Trophoblast cell (in vitro differentiated cells and primary cell): ENCODE results near the gene TARBP1.
A peak's percentile ranks its signal among the peaks of the same experiment; 100 is the strongest.

ENCODE experiments used
- DNase-seq, 2 donors: peaks; one replicate each; pipeline ENCODE4 v3.0.0-alpha.2; 2016
- H2AFZ ChIP-seq: 2 replicates; pipeline ENCODE4 v1.6.1; 2013; ENCODE audit warnings: low read length, moderate library complexity, mild to moderate bottlenecking; ENCODE audit not compliant: insufficient read depth, poor library complexity
- H2AK5ac ChIP-seq: 2 replicates; pipeline ENCODE4 v1.6.1; 2013; ENCODE audit warnings: mild to moderate bottlenecking, low read length
- H2BK120ac ChIP-seq: 2 replicates; pipeline ENCODE4 v1.6.1; 2013; ENCODE audit warnings: low read length, mild to moderate bottlenecking, moderate library complexity; ENCODE audit not compliant: insufficient read depth, poor library complexity
- H2BK12ac ChIP-seq: 2 replicates; pipeline ENCODE4 v1.6.1; 2013; ENCODE audit warnings: mild to moderate bottlenecking, low read length, moderate library complexity
- H2BK5ac ChIP-seq: 2 replicates; pipeline ENCODE4 v1.6.1; 2013; ENCODE audit warnings: low read length, low read depth, moderate library complexity, mild to moderate bottlenecking; ENCODE audit not compliant: poor library complexity
- H3K14ac ChIP-seq: 2 replicates; pipeline ENCODE4 v1.6.1; 2013; ENCODE audit warnings: mild to moderate bottlenecking, low read length
- H3K18ac ChIP-seq: 2 replicates; pipeline ENCODE4 v1.6.1; 2013; ENCODE audit warnings: mild to moderate bottlenecking, low read length
- H3K23ac ChIP-seq: 2 replicates; pipeline ENCODE4 v1.6.1; 2013; ENCODE audit warnings: low read length
- H3K27ac ChIP-seq: 2 replicates; pipeline ENCODE4 v1.5.1; 2013; ENCODE audit warnings: low read depth, mild to moderate bottlenecking, inconsistent platforms, low read length, moderate library complexity
- H3K27me3 ChIP-seq: 2 replicates; pipeline ENCODE4 v1.6.1; 2013; ENCODE audit warnings: inconsistent platforms, mild to moderate bottlenecking, low read length, moderate library complexity; ENCODE audit not compliant: insufficient read depth
- H3K36me3 ChIP-seq, 2 experiments: 1 replicate in 1 of 2; 2 replicates in 1 of 2; pipeline ENCODE4 v1.6.1; 2013; ENCODE audit warnings: low read length in 2 of 2, mild to moderate bottlenecking in 2 of 2, moderate library complexity in 1 of 2; ENCODE audit not compliant: insufficient read depth in 2 of 2, control insufficient read depth in 1 of 2
- H3K4ac ChIP-seq: 2 replicates; pipeline ENCODE4 v1.6.1; 2013; ENCODE audit warnings: low read depth, mild to moderate bottlenecking, low read length, moderate library complexity
- H3K4me1 ChIP-seq, 2 experiments: 1 replicate in 1 of 2; 2 replicates in 1 of 2; pipeline ENCODE4 v1.6.1; 2013; ENCODE audit warnings: low read length in 2 of 2, mild to moderate bottlenecking in 2 of 2, moderate library complexity in 1 of 2; ENCODE audit not compliant: insufficient read depth in 2 of 2, control insufficient read depth in 1 of 2
- H3K4me2 ChIP-seq: 2 replicates; pipeline ENCODE4 v1.6.1; 2013; ENCODE audit warnings: inconsistent platforms, mild to moderate bottlenecking, low read length, moderate library complexity
- H3K4me3 ChIP-seq: 2 replicates; pipeline ENCODE4 v1.5.1; 2013; ENCODE audit warnings: mild to moderate bottlenecking, low read depth, low read length, inconsistent platforms
- H3K79me1 ChIP-seq: one replicate; pipeline ENCODE4 v1.6.1; 2013; ENCODE audit warnings: low read length
- H3K79me2 ChIP-seq: 2 replicates; pipeline ENCODE4 v1.6.1; 2013; ENCODE audit warnings: low read length, mild to moderate bottlenecking; ENCODE audit not compliant: control insufficient read depth, insufficient read depth, poor library complexity
- H3K9ac ChIP-seq: 2 replicates; pipeline ENCODE4 v1.6.1; 2013; ENCODE audit warnings: mild to moderate bottlenecking, low read length
- H3K9me3 ChIP-seq: 2 replicates; pipeline ENCODE4 v1.6.1; 2013; ENCODE audit warnings: low read depth, mild to moderate bottlenecking, control low read depth, inconsistent platforms, low read length; ENCODE audit not compliant: insufficient read depth
- H4K12ac ChIP-seq: 2 replicates; pipeline ENCODE4 v1.6.1; 2013; ENCODE audit warnings: low read depth, mild to moderate bottlenecking, low read length, moderate library complexity
- H4K8ac ChIP-seq: 2 replicates; pipeline ENCODE4 v1.6.1; 2013; ENCODE audit warnings: low read depth, mild to moderate bottlenecking, low read length, moderate library complexity
- H4K91ac ChIP-seq: one replicate; pipeline ENCODE4 v1.6.1; 2013; ENCODE audit warnings: low read depth, mild to moderate bottlenecking, low read length, moderate library complexity
- WGBS: extraction: QIAGEN DNeasy Blood & Tissue Kit; methylation state at CpG from one replicate; pipeline ENCODE4 v1.1.7; 2013; ENCODE audit warnings: missing lambda C conversion rate; ENCODE audit not compliant: insufficient read length, insufficient coverage; ENCODE audit errors: extremely low coverage; 5-methylcytosine and 5-hydroxymethylcytosine counted together

TARBP1 gene

DNA sequence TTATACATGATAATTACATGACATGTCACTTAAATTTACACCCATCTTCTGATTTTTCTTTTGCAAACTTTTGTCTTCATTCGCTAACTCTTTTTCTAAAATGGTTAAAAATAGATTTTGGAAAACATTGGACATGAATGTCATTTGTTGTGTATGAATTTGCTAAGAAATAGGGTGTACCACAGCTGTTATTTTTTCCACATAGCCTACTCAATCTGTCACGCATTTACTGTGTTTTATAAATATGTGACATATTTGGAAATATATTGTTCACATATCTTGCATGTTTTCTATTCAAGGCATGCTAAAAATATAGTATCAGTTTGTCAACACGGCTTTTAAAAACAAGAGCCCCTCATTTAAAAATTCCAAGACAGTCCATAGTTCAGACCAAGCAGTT is 47.9 kb upstream of the TARBP1 start:
- Histone ChIP-seq H4K91ac (no peak overlapping the region), H3K4ac (no peak overlapping the region), H2BK120ac (no peak overlapping the region), H2AFZ (no peak overlapping the region), H3K36me3 (no peaks in the 10 kb centered on the region), H4K12ac (no peak overlapping the region), H3K4me1 (peaks cover 17% of the 10 kb centered on the region in 2 experiments), H3K9me3 (no peaks in the 10 kb centered on the region), H3K4me2 (no peak overlapping the region), H3K9ac (no peak overlapping the region), H3K14ac (no peak overlapping the region), H3K27ac (no peak overlapping the region), H2BK12ac (no peak overlapping the region), H3K23ac (no peak overlapping the region), H3K79me2 (peaks cover 3% of the 10 kb centered on the region), H3K18ac (no peak overlapping the region), H4K8ac (no peak overlapping the region), H2AK5ac (no peak overlapping the region), H3K79me1 (peaks cover 12% of the 10 kb centered on the region), H2BK5ac (no peak overlapping the region), H3K27me3 (no peaks in the 10 kb centered on the region), H3K4me3 (no peak overlapping the region)
- no CpG with 5 or more reads among the region's 3 CpGs for WGBS
- DNase-seq, result no peak

DNA sequence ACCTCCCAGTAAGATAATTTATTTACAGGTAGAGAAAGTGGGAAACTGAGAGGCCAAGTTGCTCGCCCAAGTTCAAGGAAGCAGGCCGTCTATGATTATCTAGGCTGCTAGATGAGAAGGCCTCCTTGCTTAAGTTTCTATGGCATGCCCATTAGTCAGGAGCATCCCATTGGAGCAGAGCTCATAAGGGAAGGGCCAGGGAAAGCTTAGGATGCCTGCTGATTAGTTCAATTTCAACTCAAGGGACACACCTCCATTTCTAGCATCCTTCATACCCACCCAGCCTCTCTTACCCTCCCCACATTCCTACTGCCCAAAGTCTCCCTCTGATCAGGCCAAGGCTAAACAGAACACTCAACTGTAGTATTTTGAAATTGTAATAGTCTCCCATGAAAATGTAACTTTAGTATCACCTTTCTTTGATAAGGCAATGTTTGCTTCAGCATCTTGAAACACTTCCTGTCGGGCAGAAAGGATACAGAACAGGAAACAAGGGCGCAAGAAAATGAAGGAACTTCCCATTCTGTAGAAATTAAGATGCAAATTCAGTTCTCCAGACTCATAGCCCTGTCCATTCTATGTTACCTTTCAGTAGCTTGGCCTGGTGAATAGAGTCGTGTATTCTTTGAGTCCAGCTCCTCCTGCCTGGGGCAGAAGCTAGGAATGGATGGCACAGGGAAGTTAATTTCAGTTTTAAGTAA is 46.3 kb upstream of the TARBP1 start:
- Histone ChIP-seq H3K36me3 (no peaks in the 10 kb centered on the region), H3K14ac (no peak overlapping the region), H4K8ac (no peak overlapping the region), H3K79me1 (peaks cover 7% of the 10 kb centered on the region), H2BK120ac (no peak overlapping the region), H2AFZ (no peak overlapping the region), H4K91ac (no peak overlapping the region), H2BK12ac (no peak overlapping the region), H3K9ac (no peak overlapping the region), H3K4ac (no peak overlapping the region), H3K4me3 (no peak overlapping the region), H3K27ac (no peak overlapping the region), H2BK5ac (no peak overlapping the region), H2AK5ac (no peak overlapping the region), H3K27me3 (no peaks in the 10 kb centered on the region), H3K4me1 (peaks cover 10 to 11% of the 10 kb centered on the region in 2 experiments), H3K4me2 (no peak overlapping the region), H3K18ac (no peak overlapping the region), H3K79me2 (no peaks in the 10 kb centered on the region), H3K9me3 (no peaks in the 10 kb centered on the region), H3K23ac (no peak overlapping the region), H4K12ac (no peak overlapping the region)
- DNase-seq, result no peak
- no CpG with 5 or more reads among the region's 5 CpGs for WGBS

DNA sequence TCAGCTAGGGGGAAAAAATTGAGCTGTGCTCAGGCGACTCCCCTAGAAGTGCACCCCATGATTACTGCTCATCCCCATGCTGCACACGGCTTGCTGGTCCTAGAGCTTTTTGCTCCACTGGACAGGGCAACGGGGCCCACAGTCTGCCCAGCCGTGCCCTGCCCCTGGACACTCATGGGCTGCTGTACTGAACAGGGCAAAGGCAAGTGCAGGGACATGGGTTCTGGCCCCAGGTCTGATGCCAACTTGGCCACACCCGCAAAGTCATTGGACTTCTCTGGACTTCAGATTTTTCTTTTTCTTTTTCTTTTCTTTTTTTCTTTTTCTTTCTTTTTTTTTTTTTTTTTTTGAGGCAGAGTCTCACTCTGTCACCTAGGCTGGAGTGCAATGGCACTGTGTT is 42.9 kb upstream of the TARBP1 start:
- peak overlapping the region; percentile 51 for H2AFZ ChIP-seq
- DNase-seq, result no peak
- no peak overlapping the region for H2BK120ac ChIP-seq
- H3K4ac ChIP-seq, result no peak overlapping the region
- H3K27me3 ChIP-seq, result no peaks in the 10 kb centered on the region
- no peak overlapping the region for H4K8ac ChIP-seq
- no peak overlapping the region for H3K9ac ChIP-seq
- no peak overlapping the region for H4K91ac ChIP-seq
- H4K12ac ChIP-seq, result no peak overlapping the region
- H3K4me3 ChIP-seq, result no peak overlapping the region
- WGBS, result no CpG with 5 or more reads among the region's 5 CpGs
- no peak overlapping the region for H3K18ac ChIP-seq
- no peaks in the 10 kb centered on the region for H3K9me3 ChIP-seq
- peaks cover 9% of the 10 kb centered on the region in 2 experiments for H3K4me1 ChIP-seq
- H3K79me1 ChIP-seq, result peaks cover 5% of the 10 kb centered on the region
- no peak overlapping the region for H2BK5ac ChIP-seq
- no peak overlapping the region for H3K4me2 ChIP-seq
- peak overlapping the region; percentile 64 for H3K14ac ChIP-seq
- peak overlapping the region; percentile 2 for H2BK12ac ChIP-seq
- H3K79me2 ChIP-seq, result no peaks in the 10 kb centered on the region
- H3K36me3 ChIP-seq, result no peaks in the 10 kb centered on the region
- H3K23ac ChIP-seq, result no peak overlapping the region
- no peak overlapping the region for H3K27ac ChIP-seq
- peak overlapping the region; percentile 97 for H2AK5ac ChIP-seq

DNA sequence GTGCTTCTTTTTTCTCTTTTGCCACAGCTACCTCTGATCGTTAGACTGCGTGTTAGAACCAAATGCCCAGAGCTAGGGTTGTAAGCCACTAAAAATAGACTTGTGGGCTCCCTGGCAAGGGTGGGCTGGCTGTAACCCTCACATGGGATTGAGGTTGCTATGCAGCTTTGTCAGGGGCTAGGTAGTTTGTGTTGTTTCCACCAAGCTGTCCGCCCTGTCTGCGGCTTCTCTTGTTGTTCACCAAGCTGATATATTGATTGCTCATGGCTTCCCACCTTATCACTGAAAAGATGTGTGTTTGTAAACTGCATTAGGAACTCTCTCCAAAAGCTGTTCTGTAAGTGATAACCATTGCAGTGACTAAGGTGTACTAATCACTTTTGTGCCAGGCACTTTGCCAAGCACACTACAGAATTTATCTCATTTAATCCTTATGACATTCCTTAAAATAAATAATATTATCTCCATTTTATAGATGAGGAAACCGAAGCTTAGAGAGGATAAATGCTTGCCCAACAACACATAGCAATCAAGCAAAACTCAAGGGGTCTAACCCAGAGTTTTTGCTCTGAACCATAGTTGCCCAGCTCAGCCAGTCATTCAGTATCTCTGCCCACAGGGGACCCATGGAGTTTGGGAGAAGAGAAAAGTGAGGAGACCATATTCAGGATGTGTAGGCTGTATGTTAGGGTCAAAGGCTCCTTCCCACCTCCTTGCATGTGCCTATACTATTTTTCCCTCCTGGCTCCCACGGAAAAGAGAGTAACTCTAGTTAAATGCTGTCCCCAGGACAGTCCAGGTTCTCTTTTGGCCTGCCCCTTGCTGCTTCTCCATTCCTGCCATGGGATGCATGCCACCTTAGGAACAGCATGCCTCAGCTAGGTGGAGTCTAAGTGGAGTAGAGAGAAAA is 42.2 kb upstream of the TARBP1 start:
- Histone ChIP-seq H3K27me3 (no peaks in the 10 kb centered on the region), H3K4me3 (no peak overlapping the region), H4K8ac (no peak overlapping the region), H3K9ac (no peak overlapping the region), H3K79me1 (peaks cover 5% of the 10 kb centered on the region), H4K91ac (no peak overlapping the region), H3K9me3 (no peaks in the 10 kb centered on the region), H3K4me2 (no peak overlapping the region), H2BK5ac (no peak overlapping the region), H3K36me3 (no peaks in the 10 kb centered on the region), H3K27ac (no peak overlapping the region), H3K4me1 (peaks cover 9% of the 10 kb centered on the region in 2 experiments), H2BK12ac (peak overlapping the region; percentile 2), H4K12ac (no peak overlapping the region), H3K14ac (no peak overlapping the region), H3K18ac (no peak overlapping the region), H3K4ac (no peak overlapping the region), H3K79me2 (no peaks in the 10 kb centered on the region), H3K23ac (no peak overlapping the region), H2AK5ac (no peak overlapping the region), H2AFZ (no peak overlapping the region), H2BK120ac (no peak overlapping the region)
- WGBS, result no CpG with 5 or more reads among the region's 6 CpGs
- no peak for DNase-seq
